ENCODE results near the gene TPTE2. TPM values are rescaled to one million over a fixed set of nuclear protein-coding genes. Genes with fewer than 3 reads are reported as not detected.
"Not testable (repeated sequence)": the region's sequence is repeated elsewhere in the genome, so short reads cannot be mapped to it uniquely, and the experiment has no call there.

TPTE2 gene
- total and polyA plus RNA-seq, 9 of the 15 experiments (the other 6 are each of a cell fraction or from before 2014, with no cell fraction given) = not detected

DNA sequence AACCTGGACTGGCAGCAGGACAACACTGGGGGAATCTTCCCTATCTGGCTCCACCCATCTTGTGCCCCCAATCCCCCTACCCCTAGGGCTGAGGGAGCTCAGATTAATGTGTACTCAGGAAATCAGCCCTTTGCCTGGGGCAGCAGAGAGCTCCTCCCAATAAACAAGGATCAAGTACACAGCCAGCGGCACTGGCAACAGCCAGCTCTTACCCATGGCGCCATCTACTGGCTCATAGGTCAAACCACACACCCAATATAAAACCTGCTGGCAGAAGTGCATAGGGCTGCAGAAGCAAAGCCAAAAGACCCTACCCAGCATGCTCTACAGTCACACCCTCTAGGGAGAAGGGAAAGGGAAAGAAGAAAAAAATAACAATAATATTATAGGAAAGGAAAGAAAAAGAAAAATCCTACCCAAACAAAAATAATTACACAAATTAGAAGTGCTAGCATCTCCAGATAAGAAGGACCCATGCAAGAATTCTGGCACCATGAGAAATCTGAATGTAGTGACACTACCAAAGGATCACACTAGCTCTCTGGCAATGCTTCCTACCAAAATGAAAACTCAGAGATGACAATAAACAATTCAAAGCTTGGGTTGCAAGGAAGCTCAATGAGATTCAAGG lies 122.2 kb downstream of the TPTE2 start:
- H4K20me1 ChIP-seq (replicated peaks; ENCODE audit: control insufficient read depth, insufficient read depth, low read length); CTCF ChIA-PET (ENCODE audit: low intra/inter-chr PET ratio); H3K79me2 ChIP-seq (ENCODE audit: control insufficient read depth, insufficient read depth, low read length); H3K4me3 ChIP-seq; H3K9ac ChIP-seq (ENCODE audit: insufficient read depth in 1 of 2, low read depth in 2 of 2, low read length in 2 of 2); H3K27ac ChIP-seq (ENCODE audit: extremely low read depth, low read depth, low read length); H3K9me3 ChIP-seq (replicated peaks; ENCODE audit: control insufficient read depth, insufficient read depth, low read depth, low read length); POLR2A ChIA-PET; H3K9me1 ChIP-seq (ENCODE audit: control insufficient read depth, insufficient read depth, low read length); in situ Hi-C loops (cut with MboI); BruUV-seq (replicated peaks); H3K36me3 ChIP-seq (ENCODE audit: control insufficient read depth, insufficient read depth, low read length); H3K27me3 ChIP-seq (ENCODE audit: control insufficient read depth in 2 of 2, insufficient read depth in 2 of 2, low read length in 2 of 2); H3K4me2 ChIP-seq (ENCODE audit: insufficient read depth, low read length); intact Hi-C loops (cut with micrococcal nuclease); ATAC-seq; H2AFZ ChIP-seq (ENCODE audit: low read depth, low read length); H3K4me1 ChIP-seq (replicated peaks in 1 of 2; ENCODE audit: control insufficient read depth in 2 of 2, insufficient read depth in 2 of 2, low read length in 2 of 2): not testable (repeated sequence)
- TF ChIP-seq RAD21 (CRISPR knock-in tag; conservative IDR thresholded peaks at IDR 0.05 in 1 of 2, IDR thresholded peaks at IDR 0.05 in 1 of 2) = peak; percentile 26 to 59; a peak in 2 of 4 replicates
- TF ChIP-seq, protein P1, sequence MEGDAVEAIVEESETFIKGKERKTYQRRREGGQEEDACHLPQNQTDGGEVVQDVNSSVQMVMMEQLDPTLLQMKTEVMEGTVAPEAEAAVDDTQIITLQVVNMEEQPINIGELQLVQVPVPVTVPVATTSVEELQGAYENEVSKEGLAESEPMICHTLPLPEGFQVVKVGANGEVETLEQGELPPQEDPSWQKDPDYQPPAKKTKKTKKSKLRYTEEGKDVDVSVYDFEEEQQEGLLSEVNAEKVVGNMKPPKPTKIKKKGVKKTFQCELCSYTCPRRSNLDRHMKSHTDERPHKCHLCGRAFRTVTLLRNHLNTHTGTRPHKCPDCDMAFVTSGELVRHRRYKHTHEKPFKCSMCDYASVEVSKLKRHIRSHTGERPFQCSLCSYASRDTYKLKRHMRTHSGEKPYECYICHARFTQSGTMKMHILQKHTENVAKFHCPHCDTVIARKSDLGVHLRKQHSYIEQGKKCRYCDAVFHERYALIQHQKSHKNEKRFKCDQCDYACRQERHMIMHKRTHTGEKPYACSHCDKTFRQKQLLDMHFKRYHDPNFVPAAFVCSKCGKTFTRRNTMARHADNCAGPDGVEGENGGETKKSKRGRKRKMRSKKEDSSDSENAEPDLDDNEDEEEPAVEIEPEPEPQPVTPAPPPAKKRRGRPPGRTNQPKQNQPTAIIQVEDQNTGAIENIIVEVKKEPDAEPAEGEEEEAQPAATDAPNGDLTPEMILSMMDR (IDR thresholded peaks at IDR 0.05 in 2 of 3, conservative IDR thresholded peaks at IDR 0.05 in 1 of 3; ENCODE audit: insufficient read depth in 2 of 3, low read depth in 1 of 3, low read length in 3 of 3) = peak in 2 of 3 experiments; percentile 22 to 23; a peak in 1 of 6 replicates
- peak in 1 of 4 experiments; percentile 39 for DNase-seq (ENCODE audit: extremely low read depth in 1 of 4, low spot score in 3 of 4)
- WGBS (ENCODE audit: insufficient coverage, low coverage, missing lambda C conversion rate) = no CpG with 5 or more reads among the region's 2 CpGs
- FAIRE-seq = peak; percentile 15

DNA sequence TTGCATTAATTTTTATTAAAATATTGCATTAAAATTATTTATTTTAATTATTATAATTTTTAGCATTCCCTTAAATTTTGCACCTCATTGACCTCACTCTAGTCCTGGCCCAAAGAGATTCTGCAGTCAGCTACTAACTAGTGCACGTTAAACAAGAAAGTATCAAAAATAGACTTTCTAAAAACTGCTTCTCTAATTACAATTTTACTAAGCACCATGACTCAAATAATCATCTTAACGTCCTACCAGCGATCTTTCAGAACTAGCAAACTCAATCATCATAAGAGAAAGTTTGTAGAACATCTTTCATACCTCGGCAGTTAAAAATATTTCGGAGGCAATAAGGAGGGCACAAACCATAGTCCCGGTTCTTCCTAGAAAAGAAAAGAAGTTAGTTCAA lies 123.6 kb downstream of the TPTE2 start:
- POLR2A ChIA-PET; H2AFZ ChIP-seq (ENCODE audit: low read depth, low read length); ATAC-seq; H3K9ac ChIP-seq (ENCODE audit: insufficient read depth in 1 of 2, low read depth in 2 of 2, low read length in 2 of 2); H3K27ac ChIP-seq (ENCODE audit: extremely low read depth, low read depth, low read length); BruUV-seq (replicated peaks); FAIRE-seq; H3K79me2 ChIP-seq (ENCODE audit: control insufficient read depth, insufficient read depth, low read length); H4K20me1 ChIP-seq (replicated peaks; ENCODE audit: control insufficient read depth, insufficient read depth, low read length); H3K9me1 ChIP-seq (ENCODE audit: control insufficient read depth, insufficient read depth, low read length); intact Hi-C loops (cut with micrococcal nuclease); H3K9me3 ChIP-seq (replicated peaks; ENCODE audit: control insufficient read depth, insufficient read depth, low read depth, low read length); H3K4me3 ChIP-seq; in situ Hi-C loops (cut with MboI); DNase-seq (ENCODE audit: extremely low read depth in 1 of 4, low spot score in 3 of 4); H3K36me3 ChIP-seq (ENCODE audit: control insufficient read depth, insufficient read depth, low read length); CTCF ChIA-PET (ENCODE audit: low intra/inter-chr PET ratio); H3K27me3 ChIP-seq (ENCODE audit: control insufficient read depth in 2 of 2, insufficient read depth in 2 of 2, low read length in 2 of 2); H3K4me2 ChIP-seq (ENCODE audit: insufficient read depth, low read length); H3K4me1 ChIP-seq (replicated peaks in 1 of 2; ENCODE audit: control insufficient read depth in 2 of 2, insufficient read depth in 2 of 2, low read length in 2 of 2): not testable (repeated sequence)
- WGBS (ENCODE audit: insufficient coverage, low coverage, missing lambda C conversion rate) = 2% methylated on average over 6 of the region's 6 CpGs

DNA sequence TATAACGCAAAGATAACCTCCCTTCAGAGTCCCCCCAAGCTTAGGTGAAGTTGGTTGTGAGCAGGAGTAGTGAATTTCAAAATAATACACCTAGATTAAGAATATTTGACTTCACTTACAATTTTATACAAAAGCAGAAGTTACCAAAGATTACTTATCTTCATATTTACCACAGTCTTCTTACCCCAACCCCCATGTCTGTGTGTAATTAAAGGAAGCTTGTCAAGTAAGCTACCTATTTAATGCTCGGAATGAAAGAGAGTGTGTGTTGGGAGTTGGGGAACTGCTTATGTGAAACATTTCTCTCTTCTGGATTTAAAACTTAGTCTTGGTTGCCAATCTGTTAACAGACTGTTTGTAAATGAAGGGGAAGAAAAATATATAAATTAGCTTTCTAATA lies 139.1 kb downstream of the TPTE2 start:
- BruUV-seq (replicated peaks); intact Hi-C loops (cut with micrococcal nuclease); H3K9ac ChIP-seq (ENCODE audit: insufficient read depth in 1 of 2, low read depth in 2 of 2, low read length in 2 of 2); DNase-seq (ENCODE audit: extremely low read depth in 1 of 4, low spot score in 3 of 4); H3K36me3 ChIP-seq (ENCODE audit: control insufficient read depth, insufficient read depth, low read length); H4K20me1 ChIP-seq (replicated peaks; ENCODE audit: control insufficient read depth, insufficient read depth, low read length); H3K4me1 ChIP-seq (replicated peaks in 1 of 2; ENCODE audit: control insufficient read depth in 2 of 2, insufficient read depth in 2 of 2, low read length in 2 of 2); CTCF ChIA-PET (ENCODE audit: low intra/inter-chr PET ratio); H2AFZ ChIP-seq (ENCODE audit: low read depth, low read length); H3K27ac ChIP-seq (ENCODE audit: extremely low read depth, low read depth, low read length); H3K9me3 ChIP-seq (replicated peaks; ENCODE audit: control insufficient read depth, insufficient read depth, low read depth, low read length); H3K4me2 ChIP-seq (ENCODE audit: insufficient read depth, low read length); ATAC-seq; H3K9me1 ChIP-seq (ENCODE audit: control insufficient read depth, insufficient read depth, low read length); H3K27me3 ChIP-seq (ENCODE audit: control insufficient read depth in 2 of 2, insufficient read depth in 2 of 2, low read length in 2 of 2); FAIRE-seq; POLR2A ChIA-PET; H3K4me3 ChIP-seq; in situ Hi-C loops (cut with MboI); H3K79me2 ChIP-seq (ENCODE audit: control insufficient read depth, insufficient read depth, low read length): not testable (repeated sequence)
- WGBS (ENCODE audit: insufficient coverage, low coverage, missing lambda C conversion rate) = 18% methylated on average over 2 of the region's 2 CpGs

Data from K562 (cell line).